Retina (tissue), 1 donor: ENCODE data around the gene BRINP1.
A peak's percentile ranks its signal among the peaks of the same experiment; 100 is the strongest.

ENCODE experiments used
- DNase-seq: peaks from one replicate; pipeline ENCODE4 v3.0.0-alpha.2; 2016

Gene BRINP1

GRCh38 chr9:119273984-119274665 lies 95.1 kb downstream of the BRINP1 start:
- no peak for DNase-seq

- DNase-seq = no peak
These were observed 95.8 kb downstream of the BRINP1 start for GRCh38 chr9:119273325-119273904.

DNA sequence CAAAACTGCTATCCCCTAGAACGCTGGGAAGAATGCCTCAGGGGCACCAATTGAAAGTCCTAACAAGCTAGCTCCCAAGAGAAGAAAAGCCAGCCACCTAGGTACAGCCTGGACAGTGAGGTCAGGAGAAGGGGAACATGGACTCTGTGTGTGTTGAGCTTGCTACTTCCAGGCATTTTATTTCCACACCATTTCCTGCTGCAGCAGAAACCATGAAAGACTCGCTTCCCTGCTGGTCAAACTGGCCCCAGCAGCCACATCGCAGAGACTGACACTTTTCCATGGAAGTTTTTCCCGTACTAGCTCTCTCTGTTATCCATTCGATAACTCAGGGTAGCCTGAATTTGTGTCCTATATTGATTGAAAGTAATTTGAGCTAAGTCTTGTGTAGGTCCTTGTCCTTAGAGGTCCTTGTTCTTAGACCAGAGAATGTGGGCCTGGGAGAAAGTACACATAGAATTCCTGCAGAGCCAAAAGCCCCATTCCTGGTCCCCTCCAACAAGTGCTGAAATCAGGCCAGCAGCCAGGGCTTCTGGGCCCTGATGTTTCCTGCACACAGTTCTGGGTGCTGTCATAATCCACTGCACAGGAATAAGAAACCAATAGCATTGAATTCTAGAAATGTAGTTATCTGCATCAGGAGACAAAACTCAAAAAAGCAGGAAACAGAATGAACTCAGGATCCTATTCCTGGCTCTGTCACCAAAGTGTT lies 96.6 kb downstream of the BRINP1 start:
- DNase-seq = peak; percentile 32

DNA sequence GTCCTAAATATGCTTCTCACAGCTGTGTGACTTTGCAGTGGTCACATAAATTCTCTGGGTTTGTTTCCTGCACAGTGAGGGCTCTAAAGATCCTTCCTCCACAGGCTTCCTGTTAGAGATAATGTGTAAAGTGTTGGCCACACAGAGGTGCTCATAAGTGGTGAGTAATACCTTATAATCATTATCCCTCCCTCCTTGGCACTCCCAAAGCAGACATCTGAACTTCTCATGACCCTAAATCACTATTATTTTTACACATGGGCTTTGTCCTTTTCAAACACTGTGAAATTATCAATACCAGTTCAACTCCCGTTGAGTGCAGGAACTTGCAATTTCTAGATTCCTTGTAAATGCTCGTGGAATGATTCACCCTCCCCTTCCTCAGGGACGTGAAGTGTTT lies 100.2 kb downstream of the BRINP1 start:
- DNase-seq = no peak

- no peak for DNase-seq
These were observed 105.1 kb downstream of the BRINP1 start for GRCh38 chr9:119264165-119264564.

GRCh38 chr9:119257592-119257991 lies 111.6 kb downstream of the BRINP1 start:
- DNase-seq = peak; percentile 41

GRCh38 chr9:119255116-119255515 lies 114.1 kb downstream of the BRINP1 start:
- DNase-seq = peak; percentile 45

DNA sequence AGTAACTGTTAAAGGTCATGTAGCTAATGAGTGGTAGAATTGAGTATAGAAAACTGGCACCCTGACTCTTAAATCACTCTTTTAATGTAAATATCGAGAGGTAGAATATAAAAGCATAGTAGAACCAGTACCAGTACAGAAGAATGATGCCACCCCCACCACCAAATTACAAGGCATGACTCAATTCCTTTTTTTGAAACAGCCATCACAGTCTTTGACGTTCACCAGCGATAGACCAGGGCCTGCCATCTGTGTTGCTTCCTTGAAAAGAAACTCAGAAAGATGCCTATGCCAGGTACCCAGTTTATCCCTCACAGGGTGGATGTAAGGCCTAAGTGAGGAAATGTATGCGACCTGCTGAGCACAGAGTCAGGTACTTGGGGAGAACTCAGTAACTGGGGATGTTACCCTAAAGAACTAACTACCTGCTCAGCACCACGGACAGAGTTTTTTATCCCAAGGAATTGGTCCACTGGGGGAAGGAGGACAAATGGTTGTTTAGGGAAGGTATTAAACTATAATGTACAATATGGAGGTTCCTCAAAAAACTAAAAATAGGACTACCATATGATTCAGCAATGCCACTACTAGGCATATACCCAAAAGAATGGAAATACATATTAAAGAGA lies 116.5 kb downstream of the BRINP1 start:
- DNase-seq = no peak

- no peak for DNase-seq
These were observed 117.3 kb downstream of the BRINP1 start for GRCh38 chr9:119251936-119252335.

- no peak for DNase-seq
These were observed 118.5 kb downstream of the BRINP1 start for GRCh38 chr9:119250730-119251129.

DNA sequence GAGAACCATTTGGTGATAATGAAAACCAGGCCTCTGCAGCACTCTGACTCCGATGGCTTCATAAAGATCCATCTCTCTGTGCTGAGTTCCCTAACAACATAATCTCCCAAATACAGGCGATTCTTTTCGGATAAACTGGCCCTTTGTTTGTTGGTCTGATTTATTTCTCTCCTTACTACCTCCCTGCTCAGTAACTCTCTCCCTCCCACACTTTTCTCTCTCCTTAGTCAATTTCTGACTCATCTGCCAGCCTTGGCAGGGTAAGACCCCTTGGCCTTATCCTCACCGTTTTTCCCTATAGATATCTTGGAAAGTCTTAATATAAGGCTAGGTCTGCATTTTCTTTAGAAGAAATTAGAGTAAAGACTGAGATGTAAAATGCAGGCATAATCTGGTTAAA lies 128.7 kb downstream of the BRINP1 start:
- DNase-seq = no peak

- no peak for DNase-seq
These were observed 134.6 kb downstream of the BRINP1 start for GRCh38 chr9:119234636-119235035.

GRCh38 chr9:119227422-119227821 lies 141.8 kb downstream of the BRINP1 start:
- DNase-seq = no peak

- no peak for DNase-seq
These were observed 144.8 kb downstream of the BRINP1 start for GRCh38 chr9:119224431-119224830.

- peak; percentile 61 for DNase-seq
These were observed 148.0 kb downstream of the BRINP1 start for GRCh38 chr9:119221276-119221675.

DNA sequence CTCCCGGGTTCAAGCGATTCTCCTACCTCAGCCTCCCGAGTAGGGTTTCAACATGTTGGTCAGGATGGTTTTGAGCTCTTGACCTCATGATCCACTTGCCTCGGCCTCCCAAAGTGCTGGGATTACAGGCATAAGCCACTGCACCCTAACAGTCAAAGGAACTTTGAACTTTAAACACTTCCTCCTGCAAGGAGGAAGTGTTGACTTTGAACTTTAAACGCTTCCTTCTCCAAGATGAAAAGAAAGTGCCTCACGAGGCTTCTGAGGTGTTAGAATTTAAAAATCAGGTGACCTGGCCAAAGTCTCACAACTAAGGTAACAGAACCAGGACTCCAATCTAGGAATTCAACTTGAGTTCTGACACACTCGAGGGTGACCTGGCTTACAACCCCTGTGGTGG lies 150.9 kb downstream of the BRINP1 start:
- DNase-seq = no peak

- DNase-seq = peak; percentile 57
These were observed 152.4 kb downstream of the BRINP1 start for GRCh38 chr9:119216651-119217331.

GRCh38 chr9:119215651-119216050 lies 153.6 kb downstream of the BRINP1 start:
- no peak for DNase-seq

DNA sequence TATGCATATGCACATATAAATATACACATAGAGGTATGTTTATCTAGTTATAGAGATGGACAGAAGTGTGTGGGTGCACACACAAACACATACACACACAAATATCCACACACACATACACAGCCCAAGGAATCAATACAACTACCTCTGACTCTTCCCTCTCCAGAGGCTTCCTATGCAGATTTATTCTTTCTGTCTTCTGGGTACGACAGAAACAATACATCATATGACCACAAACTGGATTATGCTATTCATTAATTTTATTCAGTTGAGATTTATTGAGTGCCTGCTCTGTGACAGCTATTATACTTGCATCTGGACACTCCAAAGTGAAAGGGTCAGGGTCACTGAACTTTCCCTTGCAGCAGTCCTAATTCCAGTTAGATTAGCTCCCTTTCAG lies 155.8 kb downstream of the BRINP1 start:
- DNase-seq = no peak

DNA sequence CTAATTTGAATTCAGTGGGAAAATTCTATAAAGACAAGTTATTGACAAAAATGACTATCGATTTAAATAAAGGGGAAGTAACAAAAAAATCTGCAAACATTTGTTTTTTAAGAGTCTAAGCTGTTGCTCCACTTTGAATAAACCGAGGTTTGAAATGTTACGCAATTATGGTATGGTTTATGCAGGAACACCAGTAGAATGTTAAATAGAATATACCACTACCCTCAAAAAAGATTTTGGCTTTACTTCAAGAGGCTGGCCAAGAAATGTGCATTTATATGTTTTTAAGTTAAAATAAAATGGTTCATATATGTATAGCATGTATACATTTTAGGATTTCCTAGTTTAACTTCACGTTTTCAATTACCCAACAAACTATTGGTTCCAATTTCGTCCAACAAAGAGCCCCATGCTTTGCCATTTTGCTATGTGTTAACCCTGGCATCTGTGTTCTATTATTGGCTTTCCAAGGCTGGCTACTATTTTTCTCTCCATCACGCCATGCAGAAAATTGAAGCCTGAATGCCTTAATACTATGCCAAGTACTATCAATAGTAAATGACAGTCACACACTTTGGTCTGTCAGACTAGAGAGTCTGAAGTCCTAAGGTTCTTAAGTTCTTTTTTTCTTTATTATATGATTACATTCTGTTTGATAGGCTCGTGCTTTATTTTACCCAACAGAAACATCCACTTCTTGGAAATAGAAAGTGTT lies 171.2 kb downstream of the BRINP1 start:
- no peak for DNase-seq

GRCh38 chr9:119195521-119195920 lies 173.7 kb downstream of the BRINP1 start:
- DNase-seq = no peak

DNA sequence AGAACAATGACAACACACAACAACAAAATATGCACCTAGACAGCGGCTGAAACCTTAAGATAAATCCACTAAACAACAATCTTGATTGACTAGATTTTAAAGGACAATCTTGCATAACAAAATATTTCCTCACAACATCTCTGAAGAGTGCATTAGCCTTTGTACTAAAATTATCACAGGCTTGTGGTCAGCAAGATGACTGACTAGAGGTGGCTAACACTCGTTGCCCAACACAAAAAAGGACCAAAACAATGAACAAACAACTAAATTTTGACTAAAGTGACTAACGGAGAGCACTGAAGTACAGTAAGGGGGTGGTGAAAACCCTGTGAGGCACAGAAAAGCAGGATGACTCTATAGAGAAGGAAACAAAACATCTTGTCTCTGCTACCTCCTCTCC lies 183.9 kb downstream of the BRINP1 start:
- DNase-seq = no peak
